ENCODE data around the gene FAT2.

FAT2 gene

GRCh38 chr5:151617383-151617840 lies 26.3 kb upstream of the FAT2 start:
- TF ChIP-seq POLR2A (IDR thresholded peaks at IDR 0.05; ENCODE audit: extremely low read depth, insufficient read length) (no peak), CTCF (IDR thresholded peaks at IDR 0.05; ENCODE audit: low read depth, low read length) (no peak), MAX (IDR thresholded peaks at IDR 0.05; ENCODE audit: low read depth, low read length) (no peak), MYC (IDR thresholded peaks at IDR 0.05; ENCODE audit: low read depth, low read length) (no peak)
- DNase-seq (ENCODE audit: low read depth), result no peak
- H3K4me3 ChIP-seq (ENCODE audit: low read depth, low read length), result no peak overlapping the region

GRCh38 chr5:151615431-151615830 lies 24.3 kb upstream of the FAT2 start:
- TF ChIP-seq MAX (IDR thresholded peaks at IDR 0.05; ENCODE audit: low read depth, low read length) (no peak), CTCF (IDR thresholded peaks at IDR 0.05; ENCODE audit: low read depth, low read length) (no peak), MYC (IDR thresholded peaks at IDR 0.05; ENCODE audit: low read depth, low read length) (no peak), POLR2A (IDR thresholded peaks at IDR 0.05; ENCODE audit: extremely low read depth, insufficient read length) (no peak)
- H3K4me3 ChIP-seq (ENCODE audit: low read depth, low read length), result no peak overlapping the region
- DNase-seq (ENCODE audit: low read depth), result no peak

- DNase-seq (ENCODE audit: low read depth), result no peak
- TF ChIP-seq MYC (IDR thresholded peaks at IDR 0.05; ENCODE audit: low read depth, low read length) (no peak), POLR2A (IDR thresholded peaks at IDR 0.05; ENCODE audit: extremely low read depth, insufficient read length) (no peak), CTCF (IDR thresholded peaks at IDR 0.05; ENCODE audit: low read depth, low read length) (no peak), MAX (IDR thresholded peaks at IDR 0.05; ENCODE audit: low read depth, low read length) (no peak)
- no peak overlapping the region for H3K4me3 ChIP-seq (ENCODE audit: low read depth, low read length)
Observed at GRCh38 chr5:151614565-151614964, 23.4 kb upstream of the FAT2 start.

- no peak for DNase-seq (ENCODE audit: low read depth)
- no peak for TF ChIP-seq MAX (IDR thresholded peaks at IDR 0.05; ENCODE audit: low read depth, low read length)
- no peak for TF ChIP-seq POLR2A (IDR thresholded peaks at IDR 0.05; ENCODE audit: extremely low read depth, insufficient read length)
- TF ChIP-seq CTCF (IDR thresholded peaks at IDR 0.05; ENCODE audit: low read depth, low read length), result no peak
- TF ChIP-seq MYC (IDR thresholded peaks at IDR 0.05; ENCODE audit: low read depth, low read length), result no peak
- no peak overlapping the region for H3K4me3 ChIP-seq (ENCODE audit: low read depth, low read length)
Observed at GRCh38 chr5:151612689-151613427, 21.7 kb upstream of the FAT2 start.

GRCh38 chr5:151611127-151611775 lies 20.1 kb upstream of the FAT2 start:
- TF ChIP-seq CTCF (IDR thresholded peaks at IDR 0.05; ENCODE audit: low read depth, low read length), result no peak
- TF ChIP-seq MAX (IDR thresholded peaks at IDR 0.05; ENCODE audit: low read depth, low read length), result no peak
- no peak for TF ChIP-seq POLR2A (IDR thresholded peaks at IDR 0.05; ENCODE audit: extremely low read depth, insufficient read length)
- TF ChIP-seq MYC (IDR thresholded peaks at IDR 0.05; ENCODE audit: low read depth, low read length), result no peak
- DNase-seq (ENCODE audit: low read depth), result no peak
- H3K4me3 ChIP-seq (ENCODE audit: low read depth, low read length), result no peak overlapping the region
